ENCODE data around the gene TIMP2. TPM values are rescaled to one million over a fixed set of nuclear protein-coding genes. Genes with fewer than 3 reads are reported as not detected.
"Not testable (repeated sequence)": the region's sequence is repeated elsewhere in the genome, so short reads cannot be mapped to it uniquely, and the experiment has no call there.

The TIMP2 gene
- total RNA-seq, 1 experiment from 2014 or later = 398 TPM

- no peak for DNase-seq (ENCODE audit: low read depth, low spot score)
- in situ Hi-C loops (cut with HindIII; ENCODE audit: low pct_unique_long_range_greater_than_20kb, low sequenced_read_pairs) = loop anchor here (25.0 kb wide), 1 partner anchor 124 kb away; the partner anchor contains the start of gene USP36
These were observed 36.4 kb upstream of the TIMP2 start for GRCh38 chr17:78961571-78961970.

GRCh38 chr17:78960928-78961327 lies 35.7 kb upstream of the TIMP2 start:
- no peak for DNase-seq (ENCODE audit: low read depth, low spot score)
- in situ Hi-C loops (cut with HindIII; ENCODE audit: low pct_unique_long_range_greater_than_20kb, low sequenced_read_pairs) = loop anchor here (25.0 kb wide), 1 partner anchor 124 kb away; the partner anchor contains the start of gene USP36

GRCh38 chr17:78959803-78960202 lies 34.6 kb upstream of the TIMP2 start:
- peak; percentile 47 for DNase-seq (ENCODE audit: low read depth, low spot score)
- in situ Hi-C loops (cut with HindIII; ENCODE audit: low pct_unique_long_range_greater_than_20kb, low sequenced_read_pairs) = loop anchor here (25.0 kb wide), 1 partner anchor 123 kb away; the partner anchor contains the start of gene USP36

GRCh38 chr17:78958641-78959127 lies 33.5 kb upstream of the TIMP2 start:
- in situ Hi-C loops (cut with HindIII; ENCODE audit: low pct_unique_long_range_greater_than_20kb, low sequenced_read_pairs) = loop anchor here (25.0 kb wide), 1 partner anchor 121 kb away; the partner anchor contains the start of gene USP36
- no peak for DNase-seq (ENCODE audit: low read depth, low spot score)

GRCh38 chr17:78957128-78957527 lies 31.9 kb upstream of the TIMP2 start:
- DNase-seq (ENCODE audit: low read depth, low spot score) = no peak
- in situ Hi-C loops (cut with HindIII; ENCODE audit: low pct_unique_long_range_greater_than_20kb, low sequenced_read_pairs) = loop anchor here (25.0 kb wide), 1 partner anchor 120 kb away; the partner anchor contains the start of gene USP36

GRCh38 chr17:78956254-78956653 lies 31.1 kb upstream of the TIMP2 start:
- no peak for DNase-seq (ENCODE audit: low read depth, low spot score)
- in situ Hi-C loops (cut with HindIII; ENCODE audit: low pct_unique_long_range_greater_than_20kb, low sequenced_read_pairs) = loop anchor here (25.0 kb wide), 1 partner anchor 119 kb away; the partner anchor contains the start of gene USP36

- DNase-seq (ENCODE audit: low read depth, low spot score) = no peak
- in situ Hi-C loops (cut with HindIII; ENCODE audit: low pct_unique_long_range_greater_than_20kb, low sequenced_read_pairs) = loop anchor here (25.0 kb wide), 1 partner anchor 117 kb away; the partner anchor contains the start of gene USP36
These were observed 29.5 kb upstream of the TIMP2 start for GRCh38 chr17:78954684-78955083.

- DNase-seq (ENCODE audit: low read depth, low spot score) = no peak
- in situ Hi-C loops (cut with HindIII; ENCODE audit: low pct_unique_long_range_greater_than_20kb, low sequenced_read_pairs) = loop anchor here (25.0 kb wide), 1 partner anchor 116 kb away; the partner anchor contains the start of gene USP36
These were observed 28.5 kb upstream of the TIMP2 start for GRCh38 chr17:78953356-78954350.

GRCh38 chr17:78952706-78953105 lies 27.5 kb upstream of the TIMP2 start:
- in situ Hi-C loops (cut with HindIII; ENCODE audit: low pct_unique_long_range_greater_than_20kb, low sequenced_read_pairs) = loop anchor here (25.0 kb wide), 1 partner anchor 115 kb away; the partner anchor contains the start of gene USP36
- DNase-seq (ENCODE audit: low read depth, low spot score) = no peak

- in situ Hi-C loops (cut with HindIII; ENCODE audit: low pct_unique_long_range_greater_than_20kb, low sequenced_read_pairs) = loop anchor here (25.0 kb wide), 1 partner anchor 115 kb away; the partner anchor contains the start of gene USP36
- no peak for DNase-seq (ENCODE audit: low read depth, low spot score)
These were observed 26.9 kb upstream of the TIMP2 start for GRCh38 chr17:78951967-78952551.

GRCh38 chr17:78950870-78951269 lies 25.7 kb upstream of the TIMP2 start:
- DNase-seq (ENCODE audit: low read depth, low spot score) = no peak
- in situ Hi-C loops (cut with HindIII; ENCODE audit: low pct_unique_long_range_greater_than_20kb, low sequenced_read_pairs) = loop anchor here (25.0 kb wide), 1 partner anchor 114 kb away; the partner anchor contains the start of gene USP36

- in situ Hi-C loops (cut with HindIII; ENCODE audit: low pct_unique_long_range_greater_than_20kb, low sequenced_read_pairs) = no loop called here
- DNase-seq (ENCODE audit: low read depth, low spot score) = no peak
These were observed 22.3 kb upstream of the TIMP2 start for GRCh38 chr17:78947235-78948149.

GRCh38 chr17:78946631-78947030 lies 21.4 kb upstream of the TIMP2 start:
- in situ Hi-C loops (cut with HindIII; ENCODE audit: low pct_unique_long_range_greater_than_20kb, low sequenced_read_pairs) = no loop called here
- DNase-seq (ENCODE audit: low read depth, low spot score) = no peak

- no peak for DNase-seq (ENCODE audit: low read depth, low spot score)
- in situ Hi-C loops (cut with HindIII; ENCODE audit: low pct_unique_long_range_greater_than_20kb, low sequenced_read_pairs) = no loop called here
These were observed 20.9 kb upstream of the TIMP2 start for GRCh38 chr17:78946131-78946530.

GRCh38 chr17:78945455-78945854 lies 20.3 kb upstream of the TIMP2 start:
- in situ Hi-C loops (cut with HindIII; ENCODE audit: low pct_unique_long_range_greater_than_20kb, low sequenced_read_pairs) = not testable (repeated sequence)

GRCh38 chr17:78944956-78945355 lies 19.8 kb upstream of the TIMP2 start:
- in situ Hi-C loops (cut with HindIII; ENCODE audit: low pct_unique_long_range_greater_than_20kb, low sequenced_read_pairs) = no loop called here
- DNase-seq (ENCODE audit: low read depth, low spot score) = no peak

More at GRCh38 chr17:78945455-78945854, 20.3 kb upstream of the TIMP2 start:
- not testable (repeated sequence) for DNase-seq (ENCODE audit: low read depth, low spot score)

GRCh38 chr17:78944026-78944425 lies 18.8 kb upstream of the TIMP2 start:
- in situ Hi-C loops (cut with HindIII; ENCODE audit: low pct_unique_long_range_greater_than_20kb, low sequenced_read_pairs) = no loop called here
- DNase-seq (ENCODE audit: low read depth, low spot score) = no peak
